Astrocyte (in vitro differentiated cells and primary cell): Measurements from ENCODE around the gene MOB3B. TPM values are rescaled to one million over a fixed set of nuclear protein-coding genes. Genes with fewer than 3 reads are reported as not detected.

ENCODE experiments used
- DNase-seq: peaks from one replicate; pipeline ENCODE4 v3.0.0-alpha.2; 2010; ENCODE audit warnings: low read depth
- FAIRE-seq: peaks from 2 replicates; lab custom pipeline; 2011; peaks lifted over from hg19 to GRCh38; lab: Jason Lieb, UNC
- H2AFZ ChIP-seq: 2 replicates; pipeline ENCODE4 v1.6.0; 2012; ENCODE audit warnings: low read depth, low read length, inconsistent platforms
- H3K27ac ChIP-seq: 2 replicates; pipeline ENCODE4 v1.5.1; 2011; ENCODE audit warnings: low read depth, low read length, inconsistent platforms
- H3K27me3 ChIP-seq: 2 replicates; pipeline ENCODE4 v1.6.0; 2011; ENCODE audit warnings: low read length, inconsistent platforms; ENCODE audit not compliant: insufficient read depth
- H3K36me3 ChIP-seq: 2 replicates; pipeline ENCODE4 v1.5.1; 2011; ENCODE audit warnings: low read length, inconsistent platforms; ENCODE audit not compliant: insufficient read depth
- H3K4me1 ChIP-seq: 2 replicates; pipeline ENCODE4 v1.5.1; 2011; ENCODE audit warnings: low read length, inconsistent platforms; ENCODE audit not compliant: insufficient read depth
- H3K4me2 ChIP-seq: 2 replicates; pipeline ENCODE4 v1.6.0; 2012; ENCODE audit warnings: low read length, inconsistent platforms
- H3K4me3 ChIP-seq: 2 replicates; pipeline ENCODE4 v1.5.1; 2011; ENCODE audit warnings: low read depth, mild to moderate bottlenecking, low read length, inconsistent platforms; ENCODE audit not compliant: insufficient read depth
- H3K79me2 ChIP-seq: 2 replicates; pipeline ENCODE4 v1.6.0; 2012; ENCODE audit warnings: mild to moderate bottlenecking, low read length, inconsistent platforms; ENCODE audit not compliant: insufficient read depth
- H3K9ac ChIP-seq: 2 replicates; pipeline ENCODE4 v1.6.0; 2012; ENCODE audit warnings: mild to moderate bottlenecking, low read length, inconsistent platforms
- H3K9me3 ChIP-seq: 2 replicates; pipeline ENCODE4 v1.5.1; 2012; ENCODE audit warnings: low read depth, mild to moderate bottlenecking, low read length, inconsistent platforms; ENCODE audit not compliant: insufficient read depth
- H4K20me1 ChIP-seq: 2 replicates; pipeline ENCODE4 v1.6.0; 2012; ENCODE audit warnings: low read length, inconsistent platforms; ENCODE audit not compliant: insufficient read depth
- H3K27ac Mint-ChIP-seq: one replicate; pipeline ENCODE4 v1.8.0; 2021; ENCODE audit warnings: mild to moderate bottlenecking, mixed read lengths; ENCODE audit not compliant: unreplicated experiment
- H3K27me3 Mint-ChIP-seq: one replicate; pipeline ENCODE4 v1.8.0; 2021; ENCODE audit warnings: low read depth, mixed read lengths; ENCODE audit not compliant: unreplicated experiment
- H3K36me3 Mint-ChIP-seq: one replicate; pipeline ENCODE4 v1.8.0; 2021; ENCODE audit warnings: low read depth, mixed read lengths; ENCODE audit not compliant: unreplicated experiment
- H3K4me1 Mint-ChIP-seq: one replicate; pipeline ENCODE4 v1.8.0; 2021; ENCODE audit warnings: low read depth, mixed read lengths; ENCODE audit not compliant: unreplicated experiment
- H3K4me3 Mint-ChIP-seq: one replicate; pipeline ENCODE4 v1.8.0; 2021; ENCODE audit warnings: mild to moderate bottlenecking, moderate library complexity, mixed read lengths; ENCODE audit not compliant: unreplicated experiment
- H3K9me3 Mint-ChIP-seq: one replicate; pipeline ENCODE4 v1.8.0; 2021; ENCODE audit warnings: mild to moderate bottlenecking, mixed read lengths; ENCODE audit not compliant: unreplicated experiment
- CTCF ChIP-seq: IDR thresholded peaks from 2 replicates; pipeline ENCODE4 v1.5.1; 2011; ENCODE audit warnings: low read depth, mild to moderate bottlenecking, inconsistent platforms, low read length, moderate library complexity; ENCODE audit not compliant: insufficient read depth
- EZH2 ChIP-seq: IDR thresholded peaks from 2 replicates; pipeline ENCODE4 v1.6.1; 2012; ENCODE audit warnings: mild to moderate bottlenecking, low read length, inconsistent platforms; ENCODE audit not compliant: insufficient read depth
- total RNA-seq: library from RNA; stranded (reverse); gene quantifications from 2 replicates; pipeline ENCODE4 v1.2.1, GENCODE V29; 2021

The MOB3B gene
- total RNA-seq, 1 donor from 2014 or later: 3.9 TPM

DNA sequence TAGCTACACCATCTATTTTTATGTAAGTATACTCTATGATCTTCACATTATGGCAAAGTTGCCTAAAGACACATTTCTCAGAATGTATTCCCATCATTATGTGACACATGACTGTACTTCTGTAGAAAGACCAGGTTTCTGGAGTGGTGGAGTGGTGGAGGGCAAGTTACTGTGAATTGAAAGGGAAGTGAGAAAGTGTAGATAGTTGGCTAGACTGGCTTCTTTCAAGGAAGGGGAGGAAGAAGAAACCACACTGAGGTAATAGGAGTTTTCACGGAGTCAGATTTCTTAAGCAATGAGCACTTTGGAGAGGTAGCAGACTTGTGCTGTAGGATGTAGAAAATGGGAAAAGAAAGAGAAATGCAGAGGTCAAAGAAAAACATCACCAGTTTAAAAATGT, 181.7 kb downstream of the MOB3B start:
- DNase-seq (no peak), FAIRE-seq (no peak)
- H3K36me3 ChIP-seq: no peaks in the 10 kb centered on the region
- Mint-ChIP-seq H3K27me3 (no peaks in the 10 kb centered on the region), H3K36me3 (peaks cover 1% of the 10 kb centered on the region), H3K27ac (peak overlapping the region; percentile 1), H3K4me3 (no peak overlapping the region), H3K4me1 (peaks cover 4% of the 10 kb centered on the region), H3K9me3 (no peaks in the 10 kb centered on the region)
- no peak overlapping the region for H3K27ac ChIP-seq
- no peaks in the 10 kb centered on the region for H3K4me1 ChIP-seq
- H3K4me2 ChIP-seq: no peak overlapping the region
- H3K79me2 ChIP-seq: no peaks in the 10 kb centered on the region
- no peak for TF ChIP-seq CTCF
- no peak for TF ChIP-seq EZH2
- H2AFZ ChIP-seq: no peak overlapping the region
- H3K9ac ChIP-seq: no peak overlapping the region
- H3K27me3 ChIP-seq: no peaks in the 10 kb centered on the region
- H3K4me3 ChIP-seq: no peak overlapping the region
- no peaks in the 10 kb centered on the region for H3K9me3 ChIP-seq
- H4K20me1 ChIP-seq: no peaks in the 10 kb centered on the region

- Histone ChIP-seq H3K9ac (no peak overlapping the region), H3K4me3 (no peak overlapping the region), H2AFZ (no peak overlapping the region), H4K20me1 (no peaks in the 10 kb centered on the region), H3K4me2 (no peak overlapping the region), H3K79me2 (no peaks in the 10 kb centered on the region), H3K36me3 (no peaks in the 10 kb centered on the region), H3K27me3 (peaks cover 3% of the 10 kb centered on the region), H3K9me3 (no peaks in the 10 kb centered on the region), H3K4me1 (no peaks in the 10 kb centered on the region), H3K27ac (no peak overlapping the region)
- no peak overlapping the region for H3K27ac Mint-ChIP-seq
- FAIRE-seq (no peak), DNase-seq (no peak)
- TF ChIP-seq EZH2: no peak
- no peak for TF ChIP-seq CTCF
- H3K4me1 Mint-ChIP-seq: peaks cover 14% of the 10 kb centered on the region
- H3K27me3 Mint-ChIP-seq: no peaks in the 10 kb centered on the region
- peaks cover 2% of the 10 kb centered on the region for H3K9me3 Mint-ChIP-seq
- no peaks in the 10 kb centered on the region for H3K36me3 Mint-ChIP-seq
- H3K4me3 Mint-ChIP-seq: no peak overlapping the region
Measured at GRCh38 chr9:27344776-27345175, 184.8 kb downstream of the MOB3B start.

DNA sequence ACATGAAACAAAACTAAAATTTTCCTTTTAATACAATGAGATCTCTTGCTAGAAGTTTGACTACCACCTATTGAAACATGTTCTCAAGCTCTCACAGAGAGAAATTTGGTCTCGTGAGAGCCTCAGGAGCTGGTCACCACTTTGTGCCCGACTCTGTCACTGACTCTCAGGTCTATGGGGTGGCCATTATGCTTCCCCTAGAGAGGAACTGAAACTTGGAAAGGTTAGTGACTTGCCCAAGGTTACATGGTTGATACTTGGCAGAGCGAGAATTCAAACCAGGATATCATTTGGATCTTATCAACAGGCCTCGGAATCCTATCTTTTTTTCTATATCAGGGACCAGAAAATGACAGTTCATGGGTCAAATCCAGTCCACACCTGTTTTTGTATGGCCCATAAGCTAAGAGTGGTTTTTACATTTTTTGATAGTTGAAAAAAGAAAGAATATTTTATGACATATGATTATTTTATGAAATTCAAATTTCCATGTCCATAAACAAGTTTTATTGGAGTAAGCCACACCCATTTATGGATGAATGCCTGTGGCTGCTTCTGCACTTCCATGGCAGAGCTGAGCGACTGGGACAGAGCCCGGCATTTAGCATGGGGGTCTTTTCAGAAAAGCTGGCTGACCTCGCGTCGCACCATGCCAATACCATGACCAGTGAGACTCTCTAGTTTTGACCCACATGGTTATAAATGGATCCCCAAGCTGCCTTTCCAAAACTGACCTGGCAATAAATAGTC, 187.9 kb downstream of the MOB3B start:
- H4K20me1 ChIP-seq: no peaks in the 10 kb centered on the region
- H3K36me3 Mint-ChIP-seq: no peaks in the 10 kb centered on the region
- H3K79me2 ChIP-seq: no peaks in the 10 kb centered on the region
- H3K4me1 Mint-ChIP-seq: peaks cover 17% of the 10 kb centered on the region
- no peak overlapping the region for H3K4me3 ChIP-seq
- no peak overlapping the region for H3K4me3 Mint-ChIP-seq
- no peak overlapping the region for H3K4me2 ChIP-seq
- DNase-seq (no peak), FAIRE-seq (no peak)
- TF ChIP-seq EZH2 (no peak), CTCF (no peak)
- no peak overlapping the region for H3K9ac ChIP-seq
- no peak overlapping the region for H2AFZ ChIP-seq
- H3K9me3 Mint-ChIP-seq: peaks cover 2% of the 10 kb centered on the region
- no peak overlapping the region for H3K27ac ChIP-seq
- no peak overlapping the region for H3K27ac Mint-ChIP-seq
- H3K4me1 ChIP-seq: no peaks in the 10 kb centered on the region
- peaks cover 3% of the 10 kb centered on the region for H3K27me3 ChIP-seq
- peaks cover 2% of the 10 kb centered on the region for H3K27me3 Mint-ChIP-seq
- H3K9me3 ChIP-seq: no peaks in the 10 kb centered on the region
- no peaks in the 10 kb centered on the region for H3K36me3 ChIP-seq
